ENCODE measurements around the gene FMNL2.

- TF ChIP-seq CTCF (IDR thresholded peaks at IDR 0.05; ENCODE audit: poor library complexity, severe bottlenecking) (no peak), TAF1 (IDR thresholded peaks at IDR 0.05; ENCODE audit: low read depth) (no peak), EP300 (conservative IDR thresholded peaks at IDR 0.05; ENCODE audit: poor library complexity, severe bottlenecking) (no peak), RAD21 (conservative IDR thresholded peaks at IDR 0.05) (no peak)
Observed at GRCh38 chr2:152548111-152548875, 213.3 kb downstream of the FMNL2 start.
